Head of caudate nucleus (tissue), 42 donors: ENCODE results near the gene SYNDIG1.
A peak's percentile ranks its signal among the peaks of the same experiment; 100 is the strongest.
"Not testable (repeated sequence)": the region's sequence is repeated elsewhere in the genome, so short reads cannot be mapped to it uniquely, and the experiment has no call there.

ENCODE experiments used
- DNase-seq, 42 donors: peaks; one replicate each; pipeline versions ENCODE4 v3.0.0 to v3.0.0-alpha.2; 2020 to 2021; ENCODE audit warnings: mixed read lengths in 7 of 42
- intact Hi-C: fragments of 100-400 bp; cut with DNase I; formaldehyde crosslinking; loops from one replicate; pipeline ENCODE4 v1.15.0; 2022

The SYNDIG1 gene

DNA sequence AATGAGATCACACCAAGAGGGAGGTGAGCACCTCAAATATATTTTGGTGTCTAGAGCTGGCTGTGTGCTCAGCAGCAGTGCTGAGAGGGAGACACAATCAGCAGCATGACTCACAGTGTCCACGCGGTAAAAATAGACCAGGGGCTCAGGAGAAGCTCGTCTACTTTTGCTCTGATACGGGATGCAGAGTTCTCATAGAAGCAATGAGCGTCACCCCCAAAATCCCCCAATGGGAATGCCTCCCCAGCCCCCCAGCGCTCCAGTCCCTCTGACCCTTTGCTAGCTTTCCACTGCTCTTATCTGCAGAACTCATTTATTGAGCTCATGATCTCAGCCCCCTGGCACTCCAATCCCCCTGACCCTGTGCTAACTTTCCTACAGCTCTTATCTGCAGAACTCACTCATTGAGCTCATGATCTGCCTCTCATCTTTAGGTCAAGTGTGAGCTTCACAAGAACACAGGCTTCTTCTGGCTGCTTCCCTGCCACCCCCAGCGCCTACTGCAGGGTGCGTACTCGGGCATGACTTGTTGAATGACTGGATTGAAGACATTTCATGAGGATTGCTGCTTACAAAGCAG lies 34.0 kb downstream of the SYNDIG1 start:
- intact Hi-C loops, result no loop called here
- peak; percentile 47 to 90 (median 72) for DNase-seq

GRCh38 chr20:24504331-24505285 lies 35.2 kb downstream of the SYNDIG1 start:
- intact Hi-C loops, result loop anchor here (5.0 kb wide), 1 partner anchor 47 kb away; no protein-coding TSS in a partner anchor
- peak in 3 of 42 donors; percentile 27 to 34 (median 28) for DNase-seq

- intact Hi-C loops, result loop anchor here (5.0 kb wide), 1 partner anchor 49 kb away; no protein-coding TSS in a partner anchor
- DNase-seq, result peak in 9 of 42 donors; percentile 27 to 68 (median 39)
These were observed 36.7 kb downstream of the SYNDIG1 start for GRCh38 chr20:24506146-24506545.

DNA sequence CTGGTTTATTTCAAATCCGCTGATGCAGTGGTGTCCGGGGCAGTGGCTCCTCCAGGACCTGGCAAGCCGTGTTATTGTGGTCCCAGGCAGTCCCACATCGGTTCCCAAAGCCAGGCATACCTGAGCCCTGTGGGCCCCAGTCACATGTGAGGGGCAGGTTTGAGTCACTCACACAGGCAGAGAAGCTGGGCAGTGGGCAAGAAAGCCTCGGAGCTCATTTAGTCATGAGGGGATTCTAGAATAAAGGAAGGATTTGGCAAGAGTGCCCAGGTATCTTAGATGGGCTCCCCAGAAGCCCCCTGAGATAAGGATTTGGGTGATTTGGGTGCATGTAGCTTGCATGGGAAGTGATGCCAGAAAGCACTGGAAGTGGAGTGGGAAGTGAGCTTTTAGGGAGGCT lies 37.3 kb downstream of the SYNDIG1 start:
- intact Hi-C loops, result loop anchor here (5.0 kb wide), 1 partner anchor 49 kb away; no protein-coding TSS in a partner anchor

DNA sequence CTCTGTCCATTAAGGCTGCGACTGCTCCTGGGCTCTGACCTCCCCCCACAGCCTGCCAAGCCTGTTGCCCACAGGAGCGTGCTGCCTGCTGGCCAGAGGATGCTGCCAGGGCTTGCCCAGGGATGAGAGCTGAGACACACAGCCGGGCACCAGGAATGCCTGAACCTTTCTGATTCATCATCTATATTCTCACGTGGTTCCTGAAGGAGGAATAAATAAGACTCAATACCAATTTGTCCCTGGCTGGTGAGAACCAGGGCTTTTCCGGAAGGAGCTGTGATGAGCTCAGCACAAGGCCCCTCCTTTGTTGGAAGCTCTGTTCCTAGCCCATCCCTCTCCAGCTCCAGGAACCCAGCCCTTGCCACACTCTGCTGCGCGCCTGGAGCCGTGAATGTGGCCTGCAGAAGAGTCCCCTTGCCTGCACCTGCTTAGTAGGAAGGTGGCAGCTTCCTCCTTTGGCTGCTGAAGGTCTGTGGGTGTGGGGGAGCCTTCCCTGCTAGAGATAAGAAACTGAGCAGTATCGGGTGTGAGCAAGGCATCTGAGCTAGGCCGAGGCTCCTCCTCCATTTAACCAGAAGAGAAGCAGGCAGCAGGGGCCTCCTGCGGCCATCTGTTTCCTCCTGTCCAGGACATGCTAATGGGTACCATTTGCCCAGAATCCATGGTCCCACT lies 37.9 kb downstream of the SYNDIG1 start:
- intact Hi-C loops, result loop anchor here (5.0 kb wide), 1 partner anchor 50 kb away; no protein-coding TSS in a partner anchor
- peak in 10 of 42 donors; percentile 19 to 54 (median 35) for DNase-seq

More for the DNA sequence above, 37.3 kb downstream of the SYNDIG1 start:
- DNase-seq, result peak in 1 of 42 donors; percentile 35

GRCh38 chr20:24512441-24512840 lies 43.0 kb downstream of the SYNDIG1 start:
- intact Hi-C loops, result not testable (repeated sequence)

DNA sequence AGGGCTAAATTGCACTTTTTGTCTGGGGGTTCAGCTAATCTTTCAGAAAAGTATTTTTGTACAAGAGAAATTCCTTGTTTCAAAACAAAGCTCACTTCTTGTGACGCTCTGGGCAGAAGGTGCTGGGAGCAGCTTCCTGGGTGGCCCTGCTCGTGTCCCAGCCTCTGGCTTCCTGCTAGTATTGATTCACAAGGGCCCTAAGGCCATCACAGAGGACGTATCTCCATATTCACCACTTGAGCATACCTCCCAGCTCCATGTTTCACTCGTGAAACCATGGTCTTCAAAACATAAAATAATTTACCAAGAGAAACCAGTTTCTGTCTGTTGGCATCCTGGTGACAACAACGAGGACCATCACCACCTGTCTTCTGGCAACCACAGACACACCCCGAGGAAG lies 49.1 kb downstream of the SYNDIG1 start:
- intact Hi-C loops, result no loop called here
- DNase-seq, result peak in 1 of 42 donors; percentile 16

More at GRCh38 chr20:24512441-24512840, 43.0 kb downstream of the SYNDIG1 start:
- peak in 2 of 42 donors; percentile 5 to 20 for DNase-seq

- intact Hi-C loops, result no loop called here
- DNase-seq, result peak in 1 of 42 donors; percentile 5
These were observed 50.0 kb downstream of the SYNDIG1 start for GRCh38 chr20:24519476-24519875.

GRCh38 chr20:24521032-24521431 lies 51.6 kb downstream of the SYNDIG1 start:
- DNase-seq, result peak in 1 of 42 donors; percentile 14

DNA sequence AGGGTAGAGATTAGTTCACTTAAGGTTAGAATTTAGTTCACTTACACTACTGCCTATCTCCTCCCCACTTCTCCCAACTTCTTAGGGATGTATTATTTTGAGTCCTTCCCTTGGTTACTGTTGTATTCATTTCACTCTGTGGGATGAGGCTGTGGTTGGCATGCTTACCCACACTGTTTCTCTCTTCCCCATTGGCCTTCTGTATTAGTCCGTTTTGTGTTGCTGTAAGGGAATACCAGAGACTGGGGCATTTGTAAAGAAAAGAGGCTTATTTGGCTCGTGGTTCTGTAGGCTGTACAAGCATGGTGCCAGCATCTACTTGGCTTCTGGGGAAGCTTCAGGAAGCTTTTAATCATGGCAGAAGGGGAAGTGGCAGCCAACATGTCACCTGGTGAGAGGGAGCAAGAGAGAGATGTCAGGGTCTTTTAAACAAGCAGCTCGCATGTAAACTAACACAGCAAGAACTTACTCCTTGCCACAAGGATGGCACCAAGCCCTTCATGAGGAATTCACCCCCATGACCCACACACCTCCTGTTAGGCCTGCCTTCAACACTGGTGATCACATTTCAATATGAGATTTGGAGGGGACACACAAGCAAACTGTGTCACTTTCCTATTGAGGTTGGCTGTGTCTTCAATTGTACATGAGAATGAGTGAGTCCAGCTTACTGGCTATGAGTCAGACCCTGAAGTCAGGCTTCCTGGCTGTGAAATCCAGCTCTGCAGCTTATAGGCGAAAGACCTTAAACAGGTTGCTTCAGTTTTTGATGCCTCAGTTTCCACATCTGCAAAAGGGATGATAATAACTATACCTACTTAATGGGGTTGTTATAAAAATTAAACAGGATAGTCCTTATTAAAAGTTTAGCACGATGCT lies 53.3 kb downstream of the SYNDIG1 start:
- no peak for DNase-seq
- intact Hi-C loops, result no loop called here

More at GRCh38 chr20:24521032-24521431, 51.6 kb downstream of the SYNDIG1 start:
- intact Hi-C loops, result no loop called here

DNA sequence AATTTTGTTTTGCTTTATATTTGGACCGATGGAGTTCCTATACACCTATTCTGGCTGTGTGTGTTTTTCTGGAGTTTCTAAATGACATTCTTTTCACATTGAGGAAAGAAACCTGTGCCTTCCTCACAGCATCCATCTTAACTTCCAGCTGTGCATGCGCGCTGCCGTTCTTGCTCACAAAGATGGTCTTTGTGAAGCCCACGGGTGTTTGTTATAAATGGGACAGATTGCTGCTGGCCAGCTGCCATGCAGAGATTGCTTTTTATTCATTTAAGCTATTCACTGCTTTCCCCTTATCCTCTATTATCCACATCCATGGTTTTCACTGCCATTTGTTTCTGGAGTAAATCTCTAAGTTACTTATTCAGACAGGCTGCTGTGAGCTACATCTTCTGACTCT lies 54.2 kb downstream of the SYNDIG1 start:
- peak in 41 of 42 donors; percentile 51 to 91 (median 73) for DNase-seq
- intact Hi-C loops, result no loop called here

GRCh38 chr20:24528583-24529368 lies 59.3 kb downstream of the SYNDIG1 start:
- no peak for DNase-seq
- intact Hi-C loops, result no loop called here

DNA sequence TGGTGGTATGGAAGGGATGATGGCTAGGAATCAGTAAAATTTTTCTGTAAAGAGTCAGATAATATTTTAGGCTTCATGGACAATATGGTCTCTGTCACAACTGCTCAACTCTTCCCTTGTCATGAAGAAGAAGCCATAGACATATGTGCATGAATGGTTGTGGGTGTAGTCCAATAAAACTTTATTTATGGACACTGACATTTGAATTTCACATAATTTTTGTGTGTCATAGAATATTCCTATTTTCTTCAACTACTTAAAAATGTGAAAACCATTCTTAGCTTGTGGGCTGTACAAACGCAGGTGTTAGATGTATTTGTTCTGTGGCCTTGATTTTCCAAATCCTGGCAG lies 59.9 kb downstream of the SYNDIG1 start:
- DNase-seq, result no peak
- intact Hi-C loops, result no loop called here

DNA sequence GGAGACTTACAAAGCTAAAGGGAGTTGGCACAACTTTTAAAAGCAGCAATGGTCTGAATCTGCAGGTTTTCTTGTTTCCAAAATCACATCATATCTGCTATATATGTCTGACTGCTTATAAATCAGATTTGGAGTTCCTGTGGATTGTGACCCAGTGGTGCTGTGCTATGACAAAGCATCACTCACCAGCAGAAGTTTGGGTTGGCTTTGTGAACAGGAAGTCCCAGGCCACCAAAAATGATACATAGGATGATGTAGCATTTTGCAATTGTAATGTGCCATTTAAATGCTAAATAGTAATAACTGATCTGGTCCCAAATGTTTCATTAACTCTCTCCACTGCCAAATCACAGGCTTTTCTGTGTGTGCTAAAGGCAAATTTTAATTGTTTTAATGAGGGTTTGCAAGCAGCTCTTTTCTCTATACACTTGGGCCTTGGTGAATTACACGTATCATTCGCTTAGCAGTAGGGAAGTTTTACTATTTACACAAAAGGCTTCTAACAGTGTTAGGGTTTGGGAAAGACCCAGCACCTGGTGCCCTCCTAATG lies 60.8 kb downstream of the SYNDIG1 start:
- DNase-seq, result no peak
- intact Hi-C loops, result no loop called here

DNA sequence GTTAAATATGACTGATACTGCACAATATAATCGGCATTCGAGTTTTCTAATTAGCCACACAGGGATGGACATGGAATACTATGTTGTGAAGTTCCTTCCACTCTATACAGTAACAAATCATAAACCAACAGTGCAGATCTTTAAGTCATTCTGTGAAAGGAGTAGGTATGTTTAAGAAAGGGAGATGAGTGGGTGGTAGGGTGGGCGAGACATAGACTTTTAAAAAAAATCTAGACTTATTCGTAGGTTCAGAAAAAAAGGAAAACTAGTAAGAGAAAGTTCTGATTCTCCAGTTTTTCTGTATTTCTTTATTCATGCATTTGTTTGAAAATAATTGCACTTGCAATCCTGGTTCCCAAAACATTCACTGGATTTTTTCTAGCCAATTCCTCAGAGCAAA lies 61.8 kb downstream of the SYNDIG1 start:
- peak in 7 of 42 donors; percentile 31 to 64 (median 56) for DNase-seq
- intact Hi-C loops, result no loop called here

GRCh38 chr20:24531631-24532419 lies 62.4 kb downstream of the SYNDIG1 start:
- intact Hi-C loops, result no loop called here
- DNase-seq, result no peak

- DNase-seq, result no peak
- intact Hi-C loops, result no loop called here
These were observed 64.0 kb downstream of the SYNDIG1 start for GRCh38 chr20:24533449-24533848.
